HG02610 (cell line): ENCODE data around the gene PTX4.
A peak's percentile ranks its signal among the peaks of the same experiment; 100 is the strongest.
"Not testable (repeated sequence)": the region's sequence is repeated elsewhere in the genome, so short reads cannot be mapped to it uniquely, and the experiment has no call there.

Experiments used
- ATAC-seq: cut with Tn5 transposase; IDR thresholded peaks from one replicate; pipeline ENCODE4 v1.9.1; 2021; ENCODE audit warnings: mild to moderate bottlenecking, moderate library complexity; ENCODE audit not compliant: unreplicated experiment

Gene PTX4

DNA sequence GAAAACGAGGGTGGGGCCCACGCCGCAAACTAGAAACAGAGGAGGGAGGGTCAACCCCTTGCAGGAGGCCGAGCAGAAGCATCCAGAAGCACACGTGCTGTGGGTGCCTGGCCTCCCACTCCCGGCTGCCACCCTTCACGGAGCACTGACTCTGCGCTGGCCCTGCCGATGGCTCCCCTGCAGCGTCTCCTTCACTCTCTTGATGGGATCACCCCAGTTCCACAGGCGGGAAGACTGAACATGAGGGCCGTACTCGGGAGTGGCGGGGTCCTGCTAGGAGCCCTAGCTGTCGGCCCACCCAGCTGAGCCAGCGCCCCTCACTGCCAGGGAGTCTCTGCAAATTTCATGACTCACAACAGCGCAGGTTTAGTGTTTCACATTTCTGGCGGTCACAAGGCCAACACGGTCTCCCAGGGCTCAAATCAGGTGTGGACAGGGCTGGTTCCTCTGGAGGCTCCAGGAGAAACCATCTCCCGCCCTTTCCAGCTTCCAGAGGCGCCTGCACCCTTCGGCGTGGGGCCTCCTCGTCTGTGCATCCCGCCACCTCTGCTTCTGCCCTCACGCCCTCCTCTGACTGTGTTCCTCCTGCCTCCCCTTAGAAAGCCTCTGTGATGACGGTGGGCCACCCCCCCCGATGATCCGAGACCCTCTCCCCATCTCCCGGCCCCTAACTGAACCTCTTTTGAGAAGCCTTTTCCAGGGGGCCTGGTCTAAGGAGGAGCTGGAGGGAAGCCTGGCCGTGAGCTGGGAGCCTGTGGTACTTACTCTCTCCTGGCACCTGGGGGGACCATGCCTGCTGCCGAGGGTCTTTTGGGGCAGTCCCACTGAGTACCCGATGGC, 2.0 kb downstream of the PTX4 start:
- no peak for ATAC-seq

DNA sequence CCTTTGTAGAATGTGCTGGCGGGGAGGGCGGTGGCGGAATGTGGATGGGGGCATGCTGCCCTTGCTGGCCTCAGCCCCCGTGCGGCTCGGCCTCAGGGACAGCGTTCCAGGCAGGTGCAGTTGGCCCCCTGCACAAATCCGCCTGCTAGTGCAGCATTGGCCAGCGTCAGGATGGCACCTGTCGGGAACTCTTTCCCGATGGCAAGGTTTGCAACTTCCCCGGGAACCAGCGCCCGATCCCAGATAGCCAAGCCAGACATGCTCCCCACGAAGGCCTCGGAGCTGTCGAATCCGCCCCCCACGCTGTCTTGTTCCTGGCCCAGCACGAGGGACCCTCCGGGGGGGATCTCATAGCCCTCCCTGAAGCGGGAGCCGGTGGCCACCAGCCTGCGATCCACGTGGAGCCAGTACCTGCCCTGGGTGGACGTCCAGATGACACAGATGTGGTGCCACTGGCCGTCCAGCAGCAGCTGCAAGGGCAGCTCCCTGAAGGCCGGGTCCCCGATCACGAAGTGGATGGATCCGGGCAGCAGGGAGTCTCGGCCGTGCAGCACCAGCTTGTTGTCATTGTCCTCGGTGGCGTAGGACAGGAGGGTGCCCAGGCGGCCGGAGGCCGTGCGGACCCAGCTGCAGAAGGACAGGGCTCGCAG, 2.8 kb downstream of the PTX4 start:
- ATAC-seq = no peak

DNA sequence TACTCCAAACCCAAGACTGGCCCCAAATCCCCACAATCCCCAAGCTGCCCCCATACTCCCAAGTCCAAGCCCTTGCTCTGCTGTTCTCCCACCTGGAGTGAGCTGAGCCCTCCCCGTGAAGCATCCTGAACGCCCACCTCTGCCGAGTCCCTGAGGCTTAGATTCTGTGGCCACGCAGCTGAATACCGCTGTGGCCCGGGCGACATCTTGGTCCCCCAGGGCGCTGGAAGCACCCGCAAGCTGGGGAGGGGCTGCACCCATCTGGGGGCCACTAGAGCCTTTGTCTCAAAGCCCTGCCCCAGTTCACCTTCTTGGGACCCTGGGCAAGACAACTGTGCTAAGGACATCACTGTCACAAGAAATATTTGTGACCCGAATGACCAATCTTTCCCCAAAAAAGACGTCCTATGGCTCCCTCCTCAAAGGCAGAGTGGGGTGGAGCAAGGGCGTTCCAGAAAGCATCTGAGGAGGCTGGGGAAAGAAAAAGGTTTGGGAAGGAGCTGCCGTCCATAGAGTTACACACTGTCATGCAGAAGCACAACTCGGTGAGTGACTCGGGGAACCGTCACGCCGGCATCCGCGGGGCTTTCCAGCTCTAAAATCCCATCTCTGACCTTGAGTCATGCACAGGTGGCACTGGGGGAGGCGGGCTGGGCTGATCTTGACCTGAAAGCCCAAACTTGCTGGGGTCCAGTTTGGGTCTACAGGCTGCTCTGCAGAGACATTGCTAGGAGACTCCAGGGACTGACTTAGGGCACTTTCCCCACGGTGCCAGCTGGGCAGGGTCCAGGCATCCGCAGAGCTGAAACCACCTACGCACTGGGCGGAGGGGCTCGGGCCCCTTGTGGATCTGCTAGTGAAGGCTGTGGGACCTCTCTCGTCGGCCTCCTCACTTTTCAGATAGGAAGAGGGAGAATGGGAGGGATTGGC, 6.6 kb downstream of the PTX4 start:
- ATAC-seq = no peak

DNA sequence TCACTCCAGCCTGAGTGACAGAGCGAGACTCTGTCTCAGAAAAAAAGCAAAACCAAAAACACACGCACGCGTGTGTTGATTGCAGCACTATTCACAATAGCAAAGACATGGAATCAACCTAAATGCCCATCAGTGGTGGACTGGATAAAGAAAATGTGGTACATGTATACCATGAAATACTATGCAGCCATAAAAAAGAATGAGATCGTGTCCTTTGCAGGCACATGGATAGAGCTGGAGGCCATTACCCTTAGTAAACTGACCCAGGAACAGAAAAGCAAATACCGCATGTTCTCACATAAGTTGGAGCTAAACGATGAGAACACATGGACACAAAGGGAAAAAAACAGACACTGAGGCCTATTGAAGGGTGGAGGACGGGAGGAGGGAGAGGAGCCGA, 9.8 kb downstream of the PTX4 start:
- ATAC-seq = not testable (repeated sequence)

DNA sequence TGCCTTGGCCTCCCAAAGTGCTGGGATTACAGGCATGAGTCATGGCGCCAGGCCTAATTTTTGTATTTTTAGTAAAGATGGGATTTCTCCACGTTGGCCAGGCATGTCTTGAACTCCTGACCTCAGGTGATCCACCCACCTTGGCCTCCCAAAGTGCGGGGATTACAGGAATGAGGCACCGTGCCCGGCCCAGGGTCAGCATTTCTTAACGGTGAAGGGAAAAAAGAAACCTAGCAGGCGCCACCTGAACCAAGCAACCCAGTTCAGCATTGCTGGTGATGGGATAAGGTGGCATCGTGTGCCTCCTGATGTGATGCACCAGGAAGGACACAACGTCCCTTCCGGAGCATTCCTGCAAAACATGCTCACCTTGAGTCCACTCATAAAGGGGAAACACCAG, 11.7 kb downstream of the PTX4 start:
- no peak for ATAC-seq

DNA sequence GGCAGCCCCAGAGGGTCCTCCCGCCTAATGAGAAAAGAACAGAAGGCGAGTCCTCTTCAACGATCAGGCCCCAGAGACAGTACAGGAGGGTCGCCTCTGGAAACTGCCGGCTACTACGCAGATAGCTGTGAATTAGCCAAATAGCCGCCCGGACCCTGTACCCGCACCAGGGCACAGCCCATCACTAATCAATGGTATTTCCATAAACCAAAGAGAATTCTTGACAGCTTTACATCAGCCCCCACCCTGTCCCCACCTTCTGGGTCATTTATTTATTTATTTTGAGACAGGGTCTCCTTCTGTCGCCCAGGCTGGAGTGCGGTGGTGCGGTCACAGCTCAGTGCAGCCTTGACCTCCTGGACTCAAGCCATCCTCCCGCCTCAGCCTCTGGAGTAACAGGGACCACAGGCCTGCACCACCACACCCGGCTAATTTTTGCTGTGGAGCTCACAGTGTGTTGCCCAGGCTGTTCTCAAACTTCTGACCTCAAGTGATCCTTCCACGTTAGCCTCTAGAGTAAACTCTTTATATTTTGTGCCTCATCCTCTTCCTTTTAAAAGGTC, 13.1 kb downstream of the PTX4 start:
- no peak for ATAC-seq

DNA sequence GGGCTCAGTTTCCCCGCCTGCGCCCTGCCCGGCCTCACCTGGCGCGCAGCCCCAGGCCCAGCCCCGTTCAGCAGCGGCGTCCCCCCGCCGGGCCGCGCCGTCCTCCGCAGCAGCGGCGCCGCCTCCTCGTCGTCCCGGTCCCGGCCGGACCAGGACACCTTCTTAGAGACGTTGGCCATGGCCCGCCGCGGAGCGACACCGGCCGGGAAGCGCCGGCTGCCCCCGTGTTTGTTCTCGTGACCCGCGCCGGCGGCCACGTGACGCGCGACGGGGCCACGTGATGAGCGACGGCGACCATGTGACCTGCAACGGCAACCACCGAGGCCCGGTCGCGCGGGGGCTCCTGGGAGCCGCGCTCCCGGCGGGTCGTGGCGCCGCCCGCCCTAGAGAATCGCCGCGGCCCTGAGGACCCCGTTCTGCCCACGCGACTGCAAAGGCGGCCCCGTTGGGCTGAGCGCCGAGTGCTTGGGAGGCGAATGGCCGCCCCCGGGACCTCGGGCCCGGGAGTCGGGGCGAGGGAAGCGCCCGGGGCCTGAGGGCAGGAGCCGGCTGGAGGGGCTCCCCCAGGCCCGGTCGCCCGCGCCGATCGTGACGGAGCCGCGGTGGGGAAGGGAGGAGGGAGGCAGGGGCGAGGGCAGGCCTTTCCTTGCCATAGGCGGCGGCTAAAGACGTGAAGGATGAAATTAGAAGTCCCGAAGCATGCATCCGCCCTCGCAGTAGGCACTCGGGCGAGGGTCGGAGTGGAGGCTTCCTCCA, 13.8 kb downstream of the PTX4 start, which contains the start of gene CLCN7:
Gene CLCN7 (minus strand): TSS at position 233 of the 756 bp plus-strand sequence. CDS start 54 bp downstream, at position 179.
- ATAC-seq = peak; percentile 75

DNA sequence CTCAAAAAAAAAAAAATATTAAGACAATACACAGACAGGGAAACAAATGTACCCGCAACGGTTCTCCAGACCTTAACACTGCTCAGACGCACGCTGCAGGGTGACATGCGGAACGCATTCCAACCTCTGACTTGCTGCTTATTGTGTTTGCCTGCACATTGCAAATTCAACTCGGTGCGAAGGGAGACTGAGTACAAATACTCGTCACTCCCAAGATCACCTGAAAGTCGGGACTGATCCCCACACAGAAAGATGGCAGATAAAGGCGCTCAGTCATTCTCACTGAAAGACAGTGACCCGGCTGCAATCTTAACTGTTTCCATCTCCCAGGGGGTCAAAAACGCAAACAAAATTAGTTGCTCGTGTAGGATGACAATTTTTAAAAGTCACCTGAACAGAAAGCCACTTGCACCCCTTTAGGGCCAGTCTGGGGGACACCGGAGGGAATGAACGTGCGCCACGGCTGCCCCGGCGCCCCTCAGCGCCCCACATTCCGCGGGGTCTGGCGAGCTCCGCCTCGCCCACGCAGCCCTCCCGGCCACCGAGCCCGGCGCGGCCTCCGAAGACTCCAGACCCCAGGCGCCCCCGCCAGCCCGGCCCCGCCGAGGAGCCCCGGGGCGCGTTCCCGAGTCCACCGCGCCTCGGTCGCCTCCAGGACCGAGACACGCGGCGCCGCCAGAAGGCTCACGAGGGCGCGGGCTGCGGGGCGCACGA, 14.5 kb downstream of the PTX4 start:
- peak; percentile 10 for ATAC-seq

DNA sequence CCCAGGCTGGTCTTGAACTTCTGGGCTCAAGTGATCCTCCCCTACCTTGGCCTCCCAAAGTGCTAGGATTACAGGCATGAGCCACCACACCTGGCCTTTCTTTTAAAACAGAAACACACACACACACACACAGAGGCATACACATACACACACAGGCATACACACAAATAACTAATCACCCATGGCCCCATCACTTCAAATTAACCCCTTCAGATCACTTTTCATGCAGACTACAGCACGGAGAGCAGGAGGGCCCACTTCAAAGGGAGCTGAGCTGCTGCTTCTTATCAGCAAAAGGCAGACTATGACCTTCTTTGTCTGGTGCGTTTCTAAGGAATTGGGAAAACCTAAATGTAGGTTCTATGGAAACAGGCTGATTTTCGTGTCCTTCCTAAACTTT, 15.8 kb downstream of the PTX4 start:
- no peak for ATAC-seq

DNA sequence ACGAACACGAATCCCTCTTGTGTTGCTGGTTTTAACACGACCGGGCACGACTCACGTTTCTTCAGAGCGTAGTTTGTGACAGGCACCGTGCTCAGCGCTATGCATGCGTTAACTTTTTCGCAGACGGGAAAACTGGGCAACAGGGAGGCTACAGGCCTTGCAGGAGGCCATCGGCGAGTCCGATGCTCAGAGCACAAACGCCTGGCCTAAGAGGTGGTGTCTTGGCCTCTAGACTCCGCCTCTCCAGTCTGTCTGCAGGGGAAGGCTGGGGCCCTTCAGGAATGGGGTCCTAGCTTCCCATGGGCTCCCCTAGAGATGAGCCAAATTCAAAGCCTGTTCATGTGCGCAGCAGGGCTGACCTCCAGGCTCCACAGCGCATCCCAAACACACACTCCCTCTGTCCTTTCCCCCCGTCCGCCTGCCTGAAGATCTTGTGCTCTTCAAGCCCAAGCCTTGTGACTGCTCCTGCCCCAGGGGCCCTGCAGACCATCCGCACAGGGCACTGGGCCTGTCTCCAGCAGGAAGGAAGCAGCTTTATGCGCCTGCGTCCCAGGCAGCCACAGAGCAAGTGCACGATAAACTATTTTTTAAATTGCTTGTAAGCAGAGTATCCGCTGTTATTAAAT, 17.1 kb downstream of the PTX4 start:
- no peak for ATAC-seq

DNA sequence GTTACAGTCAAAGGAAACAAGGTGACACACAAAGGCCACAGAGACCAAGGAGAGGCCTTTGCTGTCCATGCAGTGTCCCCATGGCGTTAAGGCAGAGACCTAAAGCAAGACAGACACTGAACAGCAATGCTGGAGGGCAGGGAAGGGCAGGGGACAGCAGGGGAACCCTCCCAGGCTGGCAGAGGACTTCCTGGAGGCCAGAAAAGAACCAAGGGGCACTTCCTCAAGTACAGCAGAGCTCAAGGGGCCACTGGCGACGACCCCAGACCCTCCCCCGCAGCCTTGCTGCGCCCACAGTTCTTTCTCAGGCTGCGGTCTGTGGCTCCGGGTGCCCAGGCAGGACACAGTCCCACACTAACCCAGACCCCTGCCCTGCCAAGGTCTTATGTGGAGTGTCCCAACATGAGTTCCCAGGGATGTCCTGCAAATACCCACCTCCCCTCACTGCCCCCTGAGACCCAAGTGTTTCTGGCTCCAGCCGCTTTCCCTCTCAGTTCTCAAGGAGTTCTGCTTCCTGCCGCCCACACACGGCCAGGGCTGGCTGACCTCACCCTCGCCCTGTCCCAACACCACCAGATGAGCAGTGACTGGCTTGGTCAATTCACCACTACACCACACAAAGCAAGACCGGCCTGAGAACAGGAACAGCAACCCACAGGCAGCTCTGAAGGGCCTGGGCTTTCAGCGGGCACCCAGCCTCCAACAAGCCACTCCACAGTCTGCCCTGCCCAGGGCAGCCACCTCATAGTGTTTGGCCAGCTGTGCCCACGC, 18.1 kb downstream of the PTX4 start:
- ATAC-seq = no peak

DNA sequence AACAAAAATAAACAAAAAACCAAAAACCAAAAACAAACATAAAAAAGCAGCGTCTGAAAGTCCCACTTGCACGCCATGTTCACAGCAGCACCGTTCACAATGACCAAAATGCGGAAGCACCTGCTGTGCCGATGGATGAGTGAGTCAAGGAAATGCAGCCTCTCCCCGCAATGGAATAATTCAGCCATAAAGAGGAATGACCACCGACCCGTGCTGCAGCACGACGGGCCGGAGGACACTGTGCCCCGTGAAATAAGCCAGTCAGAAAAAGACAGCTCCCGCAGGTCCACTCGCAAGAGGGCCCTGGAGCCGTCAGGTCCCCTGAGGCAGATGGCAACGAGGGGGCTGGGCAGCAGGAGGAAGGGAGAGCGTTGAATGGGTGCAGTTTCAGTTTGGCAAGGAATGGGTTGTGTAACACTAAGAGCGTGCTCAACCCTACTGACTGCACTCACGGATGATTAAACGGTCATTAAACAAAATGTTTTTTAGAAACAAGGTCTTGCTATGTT, 19.0 kb downstream of the PTX4 start:
- no peak for ATAC-seq

DNA sequence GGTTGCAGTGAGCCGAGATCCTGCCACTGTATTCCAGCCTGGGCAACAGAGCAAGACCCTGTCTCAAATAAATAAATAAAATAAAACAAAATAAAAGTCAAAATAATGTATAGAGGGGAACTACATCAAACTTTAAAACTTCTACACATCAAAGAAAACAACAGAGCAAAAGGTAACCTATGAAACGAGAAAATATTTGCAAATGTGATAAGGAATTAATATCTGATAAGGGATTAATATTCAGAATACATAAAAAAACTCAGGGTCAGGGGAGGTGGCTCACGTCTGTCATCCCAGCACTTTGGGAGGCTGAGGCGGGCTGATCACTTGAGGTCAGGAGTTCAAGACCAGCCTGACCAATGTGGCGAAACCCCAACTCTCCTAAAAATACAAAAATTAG, 19.6 kb downstream of the PTX4 start:
- not testable (repeated sequence) for ATAC-seq

DNA sequence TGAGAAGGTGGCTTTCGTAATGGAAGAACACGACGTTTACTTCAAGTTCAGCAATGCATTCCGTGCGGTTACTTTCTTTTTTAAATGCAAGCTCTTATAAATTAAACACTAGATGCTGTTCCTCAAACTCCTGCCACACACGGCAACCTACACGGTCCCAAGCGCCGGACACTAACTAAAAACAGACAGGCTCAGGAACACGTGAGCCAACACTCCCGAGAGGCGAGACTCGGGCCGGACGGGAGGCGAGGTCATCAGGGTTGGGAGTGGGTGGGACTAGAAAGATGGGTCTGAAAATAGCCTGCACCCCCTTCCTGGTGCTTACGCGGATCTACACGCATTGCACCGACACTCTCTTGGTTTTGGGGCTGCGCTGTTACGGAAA, 20.3 kb downstream of the PTX4 start:
- ATAC-seq = no peak

DNA sequence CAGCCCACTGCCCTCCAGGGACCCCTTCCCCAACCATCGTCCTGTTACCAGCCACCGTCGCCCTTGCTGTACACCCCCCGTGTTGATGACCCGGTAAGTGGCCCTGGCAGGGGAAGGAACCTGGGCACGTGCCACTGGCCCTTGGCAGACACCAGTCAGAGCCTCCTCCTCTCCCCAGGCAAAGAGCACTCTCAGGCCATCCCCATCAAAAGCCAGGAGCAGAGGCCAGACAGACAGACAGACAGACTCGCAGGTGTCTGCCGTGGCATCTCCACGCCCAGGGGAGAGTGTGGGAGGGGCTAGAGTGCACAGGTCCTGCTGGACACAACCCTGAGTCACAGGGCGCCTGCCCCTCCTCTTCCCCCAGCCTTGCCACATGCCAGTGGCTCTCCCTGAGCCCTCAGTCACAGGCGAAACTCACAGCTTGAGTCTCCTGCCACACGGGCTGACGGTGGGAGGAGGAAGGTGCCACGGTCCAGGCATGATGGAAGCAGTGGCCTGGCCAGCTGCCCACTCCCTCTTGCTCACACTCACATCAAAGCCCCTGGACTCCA, 21.7 kb downstream of the PTX4 start:
- no peak for ATAC-seq

DNA sequence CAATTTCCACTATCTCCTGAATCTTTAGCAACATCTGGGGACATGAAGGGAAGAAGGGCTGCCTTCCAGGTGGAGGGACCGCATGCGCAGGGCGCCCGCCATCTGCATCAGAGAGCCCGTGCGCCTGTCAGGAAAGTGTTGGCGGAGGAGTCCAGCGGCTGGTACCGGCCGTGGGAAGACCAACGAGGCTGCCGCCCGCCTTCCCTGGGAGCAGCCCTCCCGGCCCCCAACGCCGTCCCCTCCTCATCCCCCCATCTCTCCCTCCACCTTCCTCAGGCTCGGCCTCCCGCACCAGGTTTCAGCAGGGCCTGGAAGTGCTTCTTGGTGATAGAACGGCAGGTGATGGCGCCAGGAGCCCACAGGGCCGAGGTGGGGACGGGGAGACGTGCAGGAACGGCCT, 22.7 kb downstream of the PTX4 start:
- no peak for ATAC-seq

DNA sequence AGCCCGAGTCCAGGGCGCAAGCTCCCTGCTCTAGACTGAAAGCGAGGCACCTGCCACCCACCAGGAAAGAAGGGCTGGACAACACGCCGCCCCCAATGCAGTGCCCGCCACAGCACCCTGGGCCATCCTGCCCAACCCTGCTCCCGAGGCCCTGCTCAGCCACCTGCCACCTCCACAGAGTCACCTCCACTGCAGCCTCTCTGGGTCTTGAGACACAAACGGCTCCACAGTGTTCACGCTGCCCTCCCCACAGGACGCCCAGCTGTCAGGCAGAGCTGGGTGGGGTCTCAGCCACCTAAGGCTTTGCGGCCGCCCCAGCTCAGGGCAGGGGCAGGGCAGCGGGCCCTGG, 23.2 kb downstream of the PTX4 start:
- ATAC-seq = no peak
